HG02759 (cell line): ENCODE data around the gene ELAVL4.
A peak's percentile ranks its signal among the peaks of the same experiment; 100 is the strongest.

Experiments
- ATAC-seq: cut with Tn5 transposase; IDR thresholded peaks from one replicate; pipeline ENCODE4 v1.9.1; 2021; ENCODE audit warnings: mild to moderate bottlenecking, moderate library complexity; ENCODE audit not compliant: unreplicated experiment

ELAVL4 gene

GRCh38 chr1:50237056-50237455, 128.3 kb downstream of the ELAVL4 start:
- ATAC-seq: no peak

DNA sequence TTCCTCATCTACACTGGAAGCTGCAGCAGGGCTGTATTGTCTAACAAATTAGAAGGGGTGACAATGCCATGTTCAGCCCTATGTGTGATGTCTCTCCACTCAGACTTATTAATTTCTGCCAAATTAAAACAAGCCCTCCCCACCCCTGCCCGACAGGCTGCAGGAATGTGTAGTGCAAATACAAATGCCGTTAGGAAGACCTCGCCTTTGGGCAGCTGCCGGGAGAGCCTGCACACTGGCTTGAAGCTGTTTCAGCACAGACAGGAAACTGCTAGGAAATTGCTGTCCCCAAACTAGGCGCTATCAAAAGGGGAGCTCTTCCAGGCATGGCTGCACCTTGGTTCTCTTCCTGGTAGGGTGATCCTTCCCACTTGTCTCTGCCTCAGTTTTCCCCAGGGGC, 135.2 kb downstream of the ELAVL4 start:
- no peak for ATAC-seq

DNA sequence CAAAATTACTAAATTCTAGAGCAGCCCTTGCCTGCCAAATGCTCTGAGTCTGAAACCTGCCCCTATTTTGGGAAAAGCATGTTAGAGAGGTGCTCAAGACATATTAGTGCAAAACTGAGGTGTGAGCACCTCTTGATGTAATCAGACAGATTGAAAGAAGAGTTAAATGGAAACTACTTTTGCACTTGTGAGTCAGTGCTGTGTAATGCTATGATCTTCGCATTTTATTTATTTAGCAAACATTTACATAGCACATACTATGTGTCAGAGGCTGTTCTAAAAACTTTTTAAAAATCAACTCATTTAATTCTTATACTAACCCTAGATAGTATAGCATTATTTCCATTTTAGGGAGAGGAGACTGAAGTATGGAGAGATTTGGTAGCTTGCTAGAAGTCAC, 138.1 kb downstream of the ELAVL4 start:
- no peak for ATAC-seq

- peak; percentile 93 for ATAC-seq
Observed at GRCh38 chr1:50251702-50252101, 143.0 kb downstream of the ELAVL4 start.

DNA sequence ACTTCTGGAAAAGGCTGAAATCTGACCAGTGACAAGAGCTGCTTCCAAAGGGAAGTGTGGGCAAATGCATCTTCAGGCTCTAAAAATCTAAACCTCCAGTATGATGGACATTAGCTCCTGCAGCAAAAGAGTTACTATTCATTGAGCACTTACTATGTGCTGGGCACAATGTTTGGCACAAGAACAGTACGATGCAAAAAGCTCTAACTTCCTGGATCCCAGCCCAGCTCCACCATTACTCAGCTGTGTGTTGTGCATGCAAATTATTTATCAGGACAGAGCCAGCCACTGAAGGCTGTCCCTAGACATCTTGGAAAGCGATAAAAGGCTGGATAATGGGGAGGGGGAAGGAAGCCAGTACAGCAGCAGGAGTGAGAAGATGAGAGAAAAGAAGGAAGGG, 143.5 kb downstream of the ELAVL4 start:
- no peak for ATAC-seq
